Activated CD8-positive, alpha-beta memory T cell treated with anti-CD3 and anti-CD28 coated beads, Interleukin-2, amount 50 U/mL, for 1 hour (primary cell): Measurements from ENCODE around the gene OBSCN.

Experiments
- DNase-seq: peaks from one replicate; pipeline ENCODE4 v3.0.0-alpha.2; 2020; ENCODE audit errors: extremely low read depth

Gene OBSCN

DNA sequence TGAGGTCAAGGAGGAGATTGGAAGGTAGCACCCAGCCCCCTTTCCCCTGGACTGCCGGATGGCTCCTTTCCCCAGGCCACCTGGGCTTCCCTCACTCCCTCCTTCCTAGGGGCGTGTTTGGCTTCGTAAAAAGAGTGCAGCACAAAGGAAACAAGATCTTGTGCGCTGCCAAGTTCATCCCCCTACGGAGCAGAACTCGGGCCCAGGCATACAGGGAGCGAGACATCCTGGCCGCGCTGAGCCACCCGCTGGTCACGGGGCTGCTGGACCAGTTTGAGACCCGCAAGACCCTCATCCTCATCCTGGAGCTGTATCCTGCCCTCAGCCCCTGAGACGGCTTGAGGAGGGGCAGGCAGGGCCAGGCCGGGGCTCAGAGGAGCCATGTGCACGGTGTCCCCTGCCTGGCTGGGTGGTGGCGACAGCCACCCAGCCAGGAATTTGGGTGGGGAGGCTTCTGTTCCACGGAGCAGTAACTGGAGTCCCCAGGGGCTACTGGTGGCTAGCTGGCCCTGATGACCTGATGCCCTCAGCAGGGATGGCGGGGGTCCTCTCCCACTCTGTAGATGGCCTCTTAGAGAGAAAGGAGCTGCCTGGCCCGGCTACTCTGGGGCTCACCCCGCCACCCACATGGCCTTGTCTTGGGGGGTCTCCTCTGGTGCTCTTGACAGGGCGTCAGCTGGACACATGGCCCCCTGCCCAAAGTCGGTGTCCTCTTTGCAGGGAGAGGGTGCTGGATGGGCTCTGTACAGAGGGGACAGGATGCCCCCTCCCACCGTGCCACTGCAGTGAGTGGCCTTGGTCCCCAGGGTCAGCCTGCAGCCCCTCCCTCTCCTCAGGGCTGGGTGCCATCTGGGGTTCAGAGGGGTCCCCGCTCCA, 159.3 kb downstream of the OBSCN start:
- no peak for DNase-seq

DNA sequence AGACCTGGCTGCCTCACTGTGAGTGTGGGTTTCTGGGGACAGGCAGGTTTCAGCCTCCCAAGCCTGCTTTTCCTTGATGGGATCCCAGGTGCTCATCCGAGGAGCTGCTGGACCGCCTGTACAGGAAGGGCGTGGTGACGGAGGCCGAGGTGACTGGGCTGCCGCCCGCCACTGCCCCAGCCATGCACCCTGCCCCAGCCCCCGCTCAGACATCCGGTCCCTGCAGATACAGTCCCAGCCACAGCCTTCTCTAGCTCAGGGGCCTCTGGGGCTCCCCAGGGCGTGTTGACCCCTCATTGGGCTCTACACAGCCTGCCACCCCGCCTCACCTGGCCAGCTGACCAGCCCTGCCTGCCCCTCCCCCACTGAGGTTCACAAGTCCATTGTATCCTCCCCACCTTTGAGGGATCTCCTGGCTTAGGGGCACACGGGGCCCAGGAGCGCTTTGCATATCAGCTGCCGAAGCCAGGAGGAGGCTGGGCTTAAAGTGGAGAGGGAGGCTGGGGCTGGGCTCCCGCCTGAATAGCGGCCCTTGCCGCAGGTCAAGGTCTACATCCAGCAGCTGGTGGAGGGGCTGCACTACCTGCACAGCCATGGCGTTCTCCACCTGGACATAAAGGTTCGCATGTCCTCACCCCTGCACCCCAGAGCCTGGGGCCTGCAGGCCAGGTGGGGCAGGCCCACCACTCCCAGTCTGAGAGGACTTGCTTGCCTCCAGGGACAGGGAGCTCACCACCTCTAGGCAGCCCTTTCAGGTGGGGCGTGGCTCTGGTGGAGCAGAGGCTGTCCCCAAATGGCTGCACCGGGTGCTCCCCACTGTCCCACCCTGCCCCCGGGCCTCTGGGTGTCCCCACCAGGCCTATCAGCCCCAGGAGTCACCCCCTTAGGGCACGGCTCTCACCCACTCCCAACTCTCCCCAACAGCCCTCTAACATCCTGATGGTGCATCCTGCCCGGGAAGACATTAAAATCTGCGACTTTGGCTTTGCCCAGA, 160.3 kb downstream of the OBSCN start:
- DNase-seq, result no peak

GRCh38 chr1:228368801-228369607, 161.2 kb downstream of the OBSCN start:
- DNase-seq, result no peak

GRCh38 chr1:228369608-228370438, 162.0 kb downstream of the OBSCN start:
- no peak for DNase-seq

- no peak for DNase-seq
Observed at GRCh38 chr1:228370439-228370940, 162.6 kb downstream of the OBSCN start.

DNA sequence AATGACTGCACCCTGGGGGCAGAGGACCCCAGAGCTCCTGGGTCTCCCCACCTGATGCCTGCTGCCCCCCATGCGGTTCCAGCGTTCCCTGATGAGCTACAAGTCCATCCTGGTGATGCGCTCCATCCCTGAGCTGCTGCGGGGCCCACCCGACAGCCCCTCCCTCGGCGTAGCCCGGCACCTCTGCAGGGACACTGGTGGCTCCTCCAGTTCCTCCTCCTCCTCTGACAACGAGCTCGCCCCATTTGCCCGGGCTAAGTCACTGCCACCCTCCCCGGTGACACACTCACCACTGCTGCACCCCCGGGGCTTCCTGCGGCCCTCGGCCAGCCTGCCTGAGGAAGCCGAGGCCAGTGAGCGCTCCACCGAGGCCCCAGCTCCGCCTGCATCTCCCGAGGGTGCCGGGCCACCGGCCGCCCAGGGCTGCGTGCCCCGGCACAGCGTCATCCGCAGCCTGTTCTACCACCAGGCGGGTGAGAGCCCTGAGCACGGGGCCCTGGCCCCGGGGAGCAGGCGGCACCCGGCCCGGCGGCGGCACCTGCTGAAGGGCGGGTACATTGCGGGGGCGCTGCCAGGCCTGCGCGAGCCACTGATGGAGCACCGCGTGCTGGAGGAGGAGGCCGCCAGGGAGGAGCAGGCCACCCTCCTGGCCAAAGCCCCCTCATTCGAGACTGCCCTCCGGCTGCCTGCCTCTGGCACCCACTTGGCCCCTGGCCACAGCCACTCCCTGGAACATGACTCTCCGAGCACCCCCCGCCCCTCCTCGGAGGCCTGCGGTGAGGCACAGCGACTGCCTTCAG, 163.3 kb downstream of the OBSCN start:
- no peak for DNase-seq

GRCh38 chr1:228371741-228372182, 163.9 kb downstream of the OBSCN start:
- DNase-seq, result no peak

DNA sequence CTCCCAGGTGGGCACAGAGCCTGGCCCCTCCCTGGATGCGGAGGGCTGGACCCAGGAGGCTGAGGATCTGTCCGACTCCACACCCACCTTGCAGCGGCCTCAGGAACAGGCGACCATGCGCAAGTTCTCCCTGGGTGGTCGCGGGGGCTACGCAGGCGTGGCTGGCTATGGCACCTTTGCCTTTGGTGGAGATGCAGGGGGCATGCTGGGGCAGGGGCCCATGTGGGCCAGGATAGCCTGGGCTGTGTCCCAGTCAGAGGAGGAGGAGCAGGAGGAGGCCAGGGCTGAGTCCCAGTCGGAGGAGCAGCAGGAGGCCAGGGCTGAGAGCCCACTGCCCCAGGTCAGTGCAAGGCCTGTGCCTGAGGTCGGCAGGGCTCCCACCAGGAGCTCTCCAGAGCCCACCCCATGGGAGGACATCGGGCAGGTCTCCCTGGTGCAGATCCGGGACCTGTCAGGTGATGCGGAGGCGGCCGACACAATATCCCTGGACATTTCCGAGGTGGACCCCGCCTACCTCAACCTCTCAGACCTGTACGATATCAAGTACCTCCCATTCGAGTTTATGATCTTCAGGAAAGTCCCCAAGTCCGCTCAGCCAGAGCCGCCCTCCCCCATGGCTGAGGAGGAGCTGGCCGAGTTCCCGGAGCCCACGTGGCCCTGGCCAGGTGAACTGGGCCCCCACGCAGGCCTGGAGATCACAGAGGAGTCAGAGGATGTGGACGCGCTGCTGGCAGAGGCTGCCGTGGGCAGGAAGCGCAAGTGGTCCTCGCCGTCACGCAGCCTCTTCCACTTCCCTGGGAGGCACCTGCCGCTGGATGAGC, 164.5 kb downstream of the OBSCN start:
- no peak for DNase-seq

DNA sequence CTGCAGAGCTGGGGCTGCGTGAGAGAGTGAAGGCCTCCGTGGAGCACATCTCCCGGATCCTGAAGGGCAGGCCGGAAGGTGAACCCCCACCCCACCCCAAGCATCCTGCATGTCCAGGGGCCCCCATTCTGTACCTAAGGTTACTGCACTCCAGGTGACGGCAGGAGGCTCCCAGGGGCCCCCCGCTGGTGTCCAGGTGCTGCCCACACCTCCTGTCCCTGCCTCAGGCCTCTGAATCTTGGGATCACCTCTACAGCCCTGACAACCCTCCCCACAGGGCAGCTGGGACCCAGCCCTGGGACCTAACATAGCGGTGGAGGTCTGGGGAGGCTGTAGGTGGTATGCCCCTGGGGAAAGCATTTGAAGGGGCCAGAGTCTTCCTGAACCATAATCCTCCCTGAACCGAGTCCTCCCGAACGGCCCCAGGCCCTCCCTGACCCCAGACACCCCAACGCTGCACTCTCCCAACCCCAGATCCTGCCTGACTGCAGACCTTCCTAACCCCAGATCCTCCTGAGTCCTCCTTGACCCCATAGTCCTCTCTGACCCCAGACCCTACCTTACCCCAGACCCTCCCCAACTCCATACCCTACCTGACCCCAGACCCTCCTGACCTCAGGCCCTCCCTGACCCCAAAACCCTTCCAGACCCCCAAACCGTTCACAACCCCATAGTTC, 165.3 kb downstream of the OBSCN start:
- DNase-seq, result no peak

DNA sequence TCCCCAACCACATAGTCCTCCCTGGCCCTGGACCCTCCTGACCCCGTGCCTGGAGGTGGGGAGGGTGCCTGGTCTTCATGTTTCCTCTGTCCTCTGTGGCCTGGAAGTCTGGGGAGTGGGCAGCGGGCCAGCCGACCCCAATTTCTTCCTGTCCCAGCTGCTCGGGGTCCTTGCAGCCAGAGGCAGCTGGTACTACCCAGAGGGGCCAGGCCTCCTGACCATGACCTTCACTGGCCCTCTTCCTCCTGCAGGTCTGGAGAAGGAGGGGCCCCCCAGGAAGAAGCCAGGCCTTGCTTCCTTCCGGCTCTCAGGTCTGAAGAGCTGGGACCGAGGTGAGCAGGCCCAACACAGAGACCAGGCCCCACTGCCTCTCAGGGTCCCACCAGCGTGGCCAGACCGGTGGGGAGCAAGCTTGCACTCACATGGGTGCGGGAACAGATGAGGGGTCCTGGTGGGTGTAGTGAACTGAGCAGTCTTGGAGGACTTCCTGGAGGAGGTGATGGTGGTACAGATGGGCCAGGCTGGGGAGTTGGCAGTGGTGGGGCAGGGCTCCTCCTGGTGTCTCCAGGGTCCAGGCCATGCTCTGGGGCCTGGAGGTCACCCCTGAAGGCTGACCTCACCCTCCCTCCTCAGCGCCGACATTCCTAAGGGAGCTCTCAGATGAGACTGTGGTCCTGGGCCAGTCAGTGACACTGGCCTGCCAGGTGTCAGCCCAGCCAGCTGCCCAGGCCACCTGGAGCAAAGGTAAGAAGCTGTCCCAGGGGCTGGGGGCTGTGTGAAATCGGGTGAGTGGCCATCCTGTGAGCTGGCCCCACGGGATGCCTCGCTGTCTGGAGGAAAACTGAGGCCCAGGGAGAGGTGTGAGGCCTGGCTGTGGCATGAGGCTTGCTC, 166.1 kb downstream of the OBSCN start:
- DNase-seq, result no peak

DNA sequence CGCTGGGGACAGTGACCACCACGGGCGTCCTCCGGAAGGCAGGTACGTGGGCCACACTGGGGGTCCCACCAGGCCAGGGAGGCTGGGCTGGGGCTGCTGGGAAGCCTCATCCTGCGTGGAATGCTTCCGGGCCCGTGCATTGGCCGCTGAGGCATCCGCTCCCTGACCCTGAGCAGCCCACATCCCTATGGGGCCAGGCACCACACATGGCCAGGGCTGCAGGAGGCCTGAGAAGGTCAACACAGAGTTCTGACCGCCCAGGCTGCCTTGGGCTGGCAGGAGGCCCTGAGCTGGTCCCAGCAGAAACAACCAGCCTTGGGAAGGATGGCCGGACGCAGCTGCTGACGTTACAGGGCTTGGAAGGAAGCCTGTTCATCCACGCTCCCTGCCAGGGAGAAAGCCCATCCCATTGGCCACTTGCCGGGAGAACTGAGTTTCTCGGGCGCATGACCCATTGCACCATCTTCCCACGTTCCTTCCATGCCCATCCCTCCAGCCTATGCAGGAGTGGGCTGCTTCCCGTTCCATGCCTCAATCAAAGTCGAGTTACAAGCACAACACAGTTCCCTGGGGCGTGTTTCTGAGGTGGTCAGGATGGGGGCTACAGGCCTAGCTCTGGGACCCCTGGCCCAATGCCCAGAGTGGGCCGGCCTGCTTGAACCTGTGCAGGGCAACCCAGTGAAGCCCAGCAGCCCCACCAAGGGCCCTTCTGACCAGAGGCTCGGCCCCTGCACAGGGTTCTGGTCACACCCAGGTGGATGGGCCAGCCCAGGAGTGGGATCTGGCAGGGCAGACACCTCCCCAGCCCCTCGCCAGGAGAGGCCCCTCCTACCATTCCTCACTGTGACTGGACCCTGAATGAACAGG, 167.1 kb downstream of the OBSCN start:
- DNase-seq, result no peak

- DNase-seq, result no peak
Observed at GRCh38 chr1:228375578-228376261, 167.9 kb downstream of the OBSCN start.

DNA sequence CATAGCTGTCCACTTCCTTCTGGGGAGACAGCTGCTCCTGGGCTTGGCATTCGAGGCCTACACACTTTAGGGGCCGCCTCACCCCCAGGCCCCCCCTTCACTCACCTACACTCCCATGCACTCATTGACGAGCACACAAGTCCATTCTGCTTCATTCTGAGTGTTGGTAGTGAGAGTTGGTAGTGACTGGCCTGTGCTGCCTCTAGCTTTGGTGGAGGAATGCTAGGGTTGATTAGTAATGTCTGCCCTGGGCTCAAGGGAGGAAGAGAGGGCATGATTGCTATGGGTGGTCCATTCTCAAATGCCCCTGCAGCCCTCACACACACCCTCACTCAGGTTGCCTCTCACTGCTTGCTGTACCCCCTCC, 168.4 kb downstream of the OBSCN start:
- no peak for DNase-seq

- no peak for DNase-seq
Observed at GRCh38 chr1:228376651-228377631, 169.1 kb downstream of the OBSCN start.
